Tibial artery (tissue), 4 donors: Measurements from ENCODE around the gene OCEL1.

Source experiments
- DNase-seq, 2 donors: peaks; one replicate each; pipeline ENCODE4 v3.0.0-alpha.2; 2019
- H3K27ac ChIP-seq, 2 donors: fragments of 200-600 bp; sonication (generic) in 1 of 2; 1 replicate in 1 of 2; 2 replicates in 1 of 2; pipeline ENCODE4 v1.5.1; 2018 to 2019; ENCODE audit warnings: mild to moderate bottlenecking in 1 of 2
- H3K27me3 ChIP-seq, 2 donors: fragments of 200-600 bp; sonication (generic) in 1 of 2; one replicate each; pipeline versions ENCODE4 v1.5.1 to v1.6.0; 2016 to 2019
- H3K36me3 ChIP-seq, 3 donors: fragments of 200-600 bp; sonication (generic) in 2 of 3; one replicate each; pipeline ENCODE4 v1.5.1; 2016 to 2019; ENCODE audit warnings: mild to moderate bottlenecking in 2 of 3
- H3K4me1 ChIP-seq, 4 donors: fragments of 200-600 bp; sonication (generic) in 2 of 4; 1 replicate in 3 of 4; 2 replicates in 1 of 4; pipeline ENCODE4 v1.5.1; 2016 to 2019
- H3K4me3 ChIP-seq, 2 donors: fragments of 200-600 bp; sonication (generic) in 1 of 2; 1 replicate in 1 of 2; 2 replicates in 1 of 2; pipeline ENCODE4 v1.5.1; 2018 to 2019; ENCODE audit warnings: mild to moderate bottlenecking in 2 of 2
- H3K9me3 ChIP-seq, 3 donors: fragments of 200-600 bp; sonication (generic) in 1 of 3; one replicate each; pipeline ENCODE4 v1.5.1; 2016 to 2019
- CTCF ChIP-seq, 2 experiments: fragments of 200-600 bp in 1 of 2; fragments of 450-650 bp in 1 of 2; IDR thresholded peaks; one replicate each; pipeline ENCODE4 v1.5.1; 2017 to 2019; ENCODE audit warnings: antibody characterized with exemption in 2 of 2, mild to moderate bottlenecking in 1 of 2, moderate library complexity in 1 of 2
- intact Hi-C: fragments of 100-400 bp; cut with DNase I; formaldehyde crosslinking; loops from one replicate; pipeline ENCODE4 v1.15.0; 2023; ENCODE audit warnings: low total_unique reads

The OCEL1 gene

GRCh38 chr19:17219286-17219685, 6.7 kb upstream of the OCEL1 start:
- Histone ChIP-seq H3K36me3 (peaks cover 14 to 29% (median 19%) of the 10 kb centered on the region in 3 donors), H3K27ac (no peak overlapping the region), H3K9me3 (no peaks in the 10 kb centered on the region), H3K27me3 (no peaks in the 10 kb centered on the region), H3K4me3 (no peak overlapping the region), H3K4me1 (peaks cover 0 to 24% (median 16%) of the 10 kb centered on the region in 4 donors)
- no peak for TF ChIP-seq CTCF (IDR thresholded peaks at IDR 0.05)
- no peak for DNase-seq
- intact Hi-C loops, result no loop called here

GRCh38 chr19:17220207-17220758, 5.7 kb upstream of the OCEL1 start:
- Histone ChIP-seq H3K27me3 (no peaks in the 10 kb centered on the region), H3K9me3 (no peaks in the 10 kb centered on the region), H3K27ac (peak overlapping the region in 1 of 2 donors; percentile 42), H3K4me1 (peaks cover 0 to 16% (median 9%) of the 10 kb centered on the region in 4 donors), H3K4me3 (no peak overlapping the region), H3K36me3 (peaks cover 14 to 29% (median 19%) of the 10 kb centered on the region in 3 donors)
- TF ChIP-seq CTCF (IDR thresholded peaks at IDR 0.05), result no peak
- DNase-seq, result no peak
- intact Hi-C loops, result no loop called here

- Histone ChIP-seq H3K27ac (no peak overlapping the region), H3K36me3 (peaks cover 0 to 15% (median 5%) of the 10 kb centered on the region in 3 donors), H3K27me3 (no peaks in the 10 kb centered on the region), H3K9me3 (no peaks in the 10 kb centered on the region), H3K4me3 (peak overlapping the region in 1 of 2 donors; percentile 65), H3K4me1 (peaks cover 0 to 22% (median 10%) of the 10 kb centered on the region in 4 donors)
- DNase-seq, result no peak
- TF ChIP-seq CTCF (IDR thresholded peaks at IDR 0.05), result no peak
- intact Hi-C loops, result no loop called here
Observed at GRCh38 chr19:17225053-17225452, 973 bp upstream of the OCEL1 start.

GRCh38 chr19:17227798-17228367, 1.9 kb downstream of the OCEL1 start:
- peaks cover 0 to 42% (median 24%) of the 10 kb centered on the region in 3 donors for H3K36me3 ChIP-seq
- no peaks in the 10 kb centered on the region for H3K9me3 ChIP-seq
- peak overlapping the region in 1 of 2 donors; percentile 94 for H3K27ac ChIP-seq
- intact Hi-C loops, result no loop called here
- H3K27me3 ChIP-seq, result no peaks in the 10 kb centered on the region
- DNase-seq, result no peak
- peaks cover 0 to 18% (median 10%) of the 10 kb centered on the region in 4 donors for H3K4me1 ChIP-seq
- no peak overlapping the region for H3K4me3 ChIP-seq
- TF ChIP-seq CTCF (IDR thresholded peaks at IDR 0.05), result no peak

GRCh38 chr19:17229890-17230289, 3.9 kb downstream of the OCEL1 start:
- no peak overlapping the region for H3K27ac ChIP-seq
- no peak for DNase-seq
- no peaks in the 10 kb centered on the region for H3K9me3 ChIP-seq

More at GRCh38 chr19:17229890-17230289, 3.9 kb downstream of the OCEL1 start:
- no peak for TF ChIP-seq CTCF (IDR thresholded peaks at IDR 0.05)
- intact Hi-C loops, result loop anchor here (10.0 kb wide), 2 partner anchors 155 to 625 kb away; partner anchors contain the start of genes HAUS8, MYO9B and RPL18A
- Histone ChIP-seq H3K27me3 (no peaks in the 10 kb centered on the region), H3K4me3 (no peak overlapping the region), H3K36me3 (peaks cover 0 to 54% (median 28%) of the 10 kb centered on the region in 3 donors), H3K4me1 (peaks cover 0 to 24% (median 15%) of the 10 kb centered on the region in 4 donors)
